ENCODE data around the gene ABAT. TPM values are rescaled to one million over a fixed set of nuclear protein-coding genes. Genes with fewer than 3 reads are reported as not detected.

ABAT gene
- total RNA-seq, 1 experiment from 2014 or later: 4.7 TPM

DNA sequence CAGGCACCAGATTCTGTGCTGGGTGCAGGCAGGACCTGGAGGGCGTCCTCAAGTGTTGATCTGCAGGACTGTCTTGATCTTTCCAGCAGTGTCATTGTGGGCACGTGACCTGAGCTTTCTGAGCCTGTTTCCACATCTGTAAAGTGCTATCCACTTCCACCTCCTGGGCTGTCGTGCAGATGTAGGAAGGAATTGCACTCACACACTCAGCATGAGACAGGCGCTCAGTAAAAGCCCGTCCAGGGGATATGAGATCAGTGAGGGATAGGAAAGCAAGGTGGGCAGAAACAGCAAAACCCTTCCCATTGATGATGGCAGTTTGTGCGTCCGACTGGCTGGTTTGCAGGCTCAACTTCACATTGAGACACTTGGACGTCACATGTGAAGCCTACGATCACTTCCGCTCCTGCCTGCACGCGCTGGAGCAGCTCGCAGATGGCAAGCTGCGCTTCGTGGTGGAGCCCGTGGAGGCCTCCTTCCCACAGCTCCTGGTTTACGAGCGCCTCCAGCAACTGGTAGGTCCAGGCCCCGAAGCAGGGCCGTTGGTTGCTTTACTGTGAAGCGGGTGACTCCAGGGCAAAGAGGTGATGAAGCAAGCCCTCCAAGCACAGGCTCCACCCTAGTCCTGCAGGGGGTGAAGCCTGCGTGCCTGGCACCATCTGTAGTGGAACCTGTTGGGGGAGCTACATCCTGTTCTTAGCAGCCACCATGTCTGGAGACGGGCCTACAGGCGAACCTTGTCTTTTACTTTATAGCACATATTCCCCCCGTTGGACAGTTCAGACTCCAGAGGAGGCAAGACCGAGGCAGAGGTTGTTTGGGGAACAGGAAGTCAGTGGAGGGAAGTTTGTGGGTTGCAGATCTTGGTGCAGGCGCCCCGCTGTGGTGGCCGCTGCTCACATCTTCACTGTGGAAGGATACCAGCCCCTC lies 29.9 kb upstream of the ABAT start:
- intact Hi-C loops (cut with micrococcal nuclease): no loop called here
- CTCF ChIA-PET: interaction anchor here (1.2 kb wide), 1 partner anchor 9 kb away, joined by 3 read pairs; no protein-coding TSS in a partner anchor
- RAD21 ChIA-PET (ENCODE audit: low non-redundant PET in 1 of 2, low total read pairs in 2 of 2, uncharacterized antibody in 2 of 2, unreplicated experiment in 2 of 2): no interaction called here
- no peaks in the 10 kb centered on the region for H3K9me2 ChIP-seq (ENCODE audit: insufficient read depth)
- no peak overlapping the region for H2AFZ ChIP-seq (ENCODE audit: low read depth, low read length, poor library complexity, severe bottlenecking)
- no peaks in the 10 kb centered on the region for H3K79me2 ChIP-seq (ENCODE audit: insufficient read depth, low read length)
- H3K4me1 ChIP-seq (ENCODE audit: control insufficient read depth in 1 of 2, insufficient read depth in 2 of 2, low read length in 2 of 2): no peaks in the 10 kb centered on the region
- H3K27ac ChIP-seq (ENCODE audit: low read depth, low read length): no peak overlapping the region
- no TSS peak for BruUV-seq (replicated peaks)
- no peak overlapping the region for H3K9ac ChIP-seq (ENCODE audit: low read length)
- H3K27me3 ChIP-seq (ENCODE audit: insufficient read depth, low read length): no peaks in the 10 kb centered on the region
- ATAC-seq (no peak), DNase-seq (ENCODE audit: low read depth, low spot score) (no peak)
- no peaks in the 10 kb centered on the region for H3K9me3 ChIP-seq (ENCODE audit: control insufficient read depth in 1 of 2, insufficient read depth in 1 of 2, low read depth in 1 of 2, low read length in 2 of 2)
- peaks cover 41 to 42% of the 10 kb centered on the region in 2 experiments; a peak in 3 of 4 replicates for H3K36me3 ChIP-seq (ENCODE audit: control insufficient read depth in 1 of 2, insufficient read depth in 2 of 2, low read length in 2 of 2)
- TF ChIP-seq POLR2A (IDR thresholded peaks at IDR 0.05; ENCODE audit: borderline replicate concordance, extremely low read depth, insufficient read depth, insufficient read length): no peak
- TF ChIP-seq, protein P1, sequence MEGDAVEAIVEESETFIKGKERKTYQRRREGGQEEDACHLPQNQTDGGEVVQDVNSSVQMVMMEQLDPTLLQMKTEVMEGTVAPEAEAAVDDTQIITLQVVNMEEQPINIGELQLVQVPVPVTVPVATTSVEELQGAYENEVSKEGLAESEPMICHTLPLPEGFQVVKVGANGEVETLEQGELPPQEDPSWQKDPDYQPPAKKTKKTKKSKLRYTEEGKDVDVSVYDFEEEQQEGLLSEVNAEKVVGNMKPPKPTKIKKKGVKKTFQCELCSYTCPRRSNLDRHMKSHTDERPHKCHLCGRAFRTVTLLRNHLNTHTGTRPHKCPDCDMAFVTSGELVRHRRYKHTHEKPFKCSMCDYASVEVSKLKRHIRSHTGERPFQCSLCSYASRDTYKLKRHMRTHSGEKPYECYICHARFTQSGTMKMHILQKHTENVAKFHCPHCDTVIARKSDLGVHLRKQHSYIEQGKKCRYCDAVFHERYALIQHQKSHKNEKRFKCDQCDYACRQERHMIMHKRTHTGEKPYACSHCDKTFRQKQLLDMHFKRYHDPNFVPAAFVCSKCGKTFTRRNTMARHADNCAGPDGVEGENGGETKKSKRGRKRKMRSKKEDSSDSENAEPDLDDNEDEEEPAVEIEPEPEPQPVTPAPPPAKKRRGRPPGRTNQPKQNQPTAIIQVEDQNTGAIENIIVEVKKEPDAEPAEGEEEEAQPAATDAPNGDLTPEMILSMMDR (IDR thresholded peaks at IDR 0.05 in 2 of 3, conservative IDR thresholded peaks at IDR 0.05 in 1 of 3; ENCODE audit: borderline replicate concordance in 1 of 3, insufficient read depth in 1 of 3, low read depth in 2 of 3, low read length in 2 of 3): no peak
- no peak for TF ChIP-seq SRF (IDR thresholded peaks at IDR 0.05; ENCODE audit: low read depth)
- no peak for TF ChIP-seq ELF1 (IDR thresholded peaks at IDR 0.05; ENCODE audit: borderline replicate concordance, low read depth)
- no peak for TF ChIP-seq SIN3A (IDR thresholded peaks at IDR 0.05; ENCODE audit: low read depth)
- no peak for TF ChIP-seq ZFX (IDR thresholded peaks at IDR 0.05)
- no peak for TF ChIP-seq FOSL1 (IDR thresholded peaks at IDR 0.05; ENCODE audit: low read depth)
- TF ChIP-seq EZH2phosphoT487 (IDR thresholded peaks at IDR 0.05; ENCODE audit: borderline replicate concordance): no peak
- no peak for TF ChIP-seq CEBPB (IDR thresholded peaks at IDR 0.05; ENCODE audit: low read depth)
- no peak for TF ChIP-seq EGR1 (IDR thresholded peaks at IDR 0.05; ENCODE audit: low read depth)
- no peak for TF ChIP-seq SP1 (IDR thresholded peaks at IDR 0.05; ENCODE audit: low read depth)
- TF ChIP-seq, protein P2, sequence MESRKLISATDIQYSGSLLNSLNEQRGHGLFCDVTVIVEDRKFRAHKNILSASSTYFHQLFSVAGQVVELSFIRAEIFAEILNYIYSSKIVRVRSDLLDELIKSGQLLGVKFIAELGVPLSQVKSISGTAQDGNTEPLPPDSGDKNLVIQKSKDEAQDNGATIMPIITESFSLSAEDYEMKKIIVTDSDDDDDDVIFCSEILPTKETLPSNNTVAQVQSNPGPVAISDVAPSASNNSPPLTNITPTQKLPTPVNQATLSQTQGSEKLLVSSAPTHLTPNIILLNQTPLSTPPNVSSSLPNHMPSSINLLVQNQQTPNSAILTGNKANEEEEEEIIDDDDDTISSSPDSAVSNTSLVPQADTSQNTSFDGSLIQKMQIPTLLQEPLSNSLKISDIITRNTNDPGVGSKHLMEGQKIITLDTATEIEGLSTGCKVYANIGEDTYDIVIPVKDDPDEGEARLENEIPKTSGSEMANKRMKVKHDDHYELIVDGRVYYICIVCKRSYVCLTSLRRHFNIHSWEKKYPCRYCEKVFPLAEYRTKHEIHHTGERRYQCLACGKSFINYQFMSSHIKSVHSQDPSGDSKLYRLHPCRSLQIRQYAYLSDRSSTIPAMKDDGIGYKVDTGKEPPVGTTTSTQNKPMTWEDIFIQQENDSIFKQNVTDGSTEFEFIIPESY (IDR thresholded peaks at IDR 0.05; ENCODE audit: extremely low read depth, insufficient replicate concordance, low read length): no peak
- no peak for TF ChIP-seq TCF7L2 (IDR thresholded peaks at IDR 0.05; ENCODE audit: borderline replicate concordance, extremely low read depth, insufficient read depth, insufficient read length)
- TF ChIP-seq, protein P3, sequence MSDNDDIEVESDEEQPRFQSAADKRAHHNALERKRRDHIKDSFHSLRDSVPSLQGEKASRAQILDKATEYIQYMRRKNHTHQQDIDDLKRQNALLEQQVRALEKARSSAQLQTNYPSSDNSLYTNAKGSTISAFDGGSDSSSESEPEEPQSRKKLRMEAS (IDR thresholded peaks at IDR 0.05): no peak
- no peak for TF ChIP-seq ZNF274 (IDR thresholded peaks at IDR 0.05; ENCODE audit: low read depth, low read length)
- no peak for TF ChIP-seq JUND (IDR thresholded peaks at IDR 0.05)
- TF ChIP-seq RAD21 (IDR thresholded peaks at IDR 0.05; ENCODE audit: low read depth): no peak
- POLR2A ChIA-PET: no interaction called here
- H4K20me1 ChIP-seq (ENCODE audit: insufficient read depth): no peaks in the 10 kb centered on the region
- H3K4me3 ChIP-seq (replicated peaks in 1 of 2; ENCODE audit: low read depth in 1 of 2, low read length in 2 of 2): no peak overlapping the region
- no peak overlapping the region for H3K4me2 ChIP-seq (ENCODE audit: low read length)
